Measurements from ENCODE around the gene ITPR1.
"Not testable (repeated sequence)": the region's sequence is repeated elsewhere in the genome, so short reads cannot be mapped to it uniquely, and the experiment has no call there.

Gene ITPR1

DNA sequence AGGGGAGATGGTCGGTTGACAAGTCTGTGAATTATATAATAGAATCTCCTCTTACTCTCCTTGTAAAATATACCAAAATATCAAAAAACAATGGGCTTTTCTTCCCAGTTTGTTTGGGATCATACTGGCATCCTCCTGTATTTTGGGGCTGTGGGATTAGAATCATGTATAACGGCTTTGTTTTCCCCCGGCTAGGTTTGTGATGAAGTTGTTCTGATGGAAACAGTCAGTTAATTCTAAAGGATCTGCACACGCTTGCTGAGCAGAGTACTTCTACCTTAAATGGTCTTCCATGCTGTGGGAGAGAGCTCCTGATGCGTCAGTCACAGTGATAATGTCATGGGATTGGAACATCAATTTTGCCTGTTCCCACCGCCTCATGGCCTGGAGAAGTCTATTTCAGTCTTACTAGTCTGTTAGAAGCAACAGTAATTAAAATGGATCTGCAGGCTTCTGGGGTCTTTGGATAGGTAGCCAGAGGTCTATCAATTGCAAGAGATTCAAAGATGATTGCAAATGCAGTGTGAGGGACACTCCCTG, 81.3 kb downstream of the ITPR1 start:
- DNase-seq = no peak

DNA sequence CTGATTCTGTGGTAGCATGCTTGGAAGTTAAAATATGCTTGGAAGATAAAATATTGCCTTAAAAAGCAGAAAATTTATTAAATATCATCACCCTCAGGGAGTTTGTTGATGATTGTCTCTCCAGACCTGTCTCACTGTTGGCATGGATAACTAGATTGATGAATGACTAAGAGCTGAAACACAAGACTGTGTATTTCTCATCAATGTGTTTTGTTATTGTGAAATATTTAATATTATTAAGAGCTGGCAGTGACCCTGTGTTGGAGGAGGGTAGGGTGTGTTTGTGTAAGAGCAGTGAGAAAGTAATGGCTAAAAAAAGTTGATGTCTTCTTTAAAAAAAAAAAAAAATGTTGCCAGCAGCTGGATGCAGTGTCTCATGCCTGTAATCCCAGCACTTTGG, 82.2 kb downstream of the ITPR1 start:
- DNase-seq = no peak

DNA sequence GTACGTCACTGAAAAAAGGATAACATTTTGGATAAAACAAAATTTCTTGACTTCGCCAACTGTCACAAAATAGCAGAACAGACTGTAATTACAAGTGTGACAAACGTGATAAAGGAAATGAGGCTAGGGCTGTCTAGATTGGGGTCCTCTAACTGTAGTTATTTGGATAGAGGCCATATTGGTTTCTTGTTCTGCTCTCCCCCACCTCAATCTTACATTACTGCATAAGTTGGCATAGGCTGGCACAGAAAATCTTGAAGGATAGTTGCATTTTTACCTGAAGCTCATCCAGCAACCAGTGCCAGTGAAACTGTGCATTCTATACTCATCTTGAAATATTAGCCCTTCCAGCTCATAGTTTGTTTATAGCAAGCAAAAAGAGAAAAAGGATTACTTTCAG, 84.6 kb downstream of the ITPR1 start:
- no peak for DNase-seq

DNA sequence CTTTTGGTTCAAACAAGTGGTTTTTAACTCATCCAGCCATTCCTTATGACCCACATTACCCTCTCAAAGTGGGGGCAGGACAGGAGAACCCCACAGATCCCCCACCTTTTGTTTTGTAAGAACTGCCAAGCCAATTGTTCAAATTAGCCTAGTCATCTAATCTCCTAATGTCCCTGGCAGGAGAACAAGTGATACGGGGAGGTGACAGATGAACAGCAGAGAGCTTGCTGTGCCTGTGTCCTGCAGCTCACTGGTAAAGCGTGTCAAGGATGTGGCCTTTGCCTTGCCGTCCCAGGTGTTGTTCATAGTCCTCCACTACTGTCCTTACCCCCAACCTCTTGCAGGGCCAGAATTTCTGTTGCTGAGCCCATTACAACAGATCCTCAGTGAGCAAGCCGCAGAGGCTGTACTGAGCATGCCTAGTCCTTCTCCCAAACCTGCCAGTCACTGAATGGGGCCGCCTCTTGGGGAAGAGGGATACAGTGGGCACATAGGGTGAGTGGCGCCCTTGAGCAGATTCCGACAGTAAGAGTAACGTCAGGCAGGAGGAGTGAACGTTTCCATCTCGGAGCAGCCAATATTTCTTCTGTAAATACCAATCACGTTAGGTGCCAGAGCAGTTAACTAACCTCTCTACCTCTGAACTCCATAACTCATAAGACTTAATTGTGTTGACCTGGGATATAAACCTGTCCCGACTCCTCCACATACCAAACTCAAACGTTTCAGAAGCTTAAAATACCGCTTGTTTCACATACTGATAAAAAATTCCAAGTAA, 87.4 kb downstream of the ITPR1 start:
- DNase-seq = no peak

DNA sequence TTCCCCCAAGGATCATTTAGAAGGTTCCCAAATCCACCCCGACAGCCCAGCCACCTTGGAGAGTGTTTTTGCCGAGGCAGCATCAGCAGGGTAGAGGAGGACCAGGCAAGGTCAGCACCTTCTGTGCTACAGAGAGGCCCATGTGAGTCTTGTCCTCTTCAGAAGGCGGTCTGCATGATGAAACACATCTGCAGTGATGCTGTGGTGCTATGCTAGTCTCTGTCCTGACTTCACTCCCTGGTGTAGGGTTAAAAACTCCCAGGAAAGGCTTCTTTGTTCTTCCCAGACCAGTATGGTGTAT, 87.9 kb downstream of the ITPR1 start:
- no peak for DNase-seq

DNA sequence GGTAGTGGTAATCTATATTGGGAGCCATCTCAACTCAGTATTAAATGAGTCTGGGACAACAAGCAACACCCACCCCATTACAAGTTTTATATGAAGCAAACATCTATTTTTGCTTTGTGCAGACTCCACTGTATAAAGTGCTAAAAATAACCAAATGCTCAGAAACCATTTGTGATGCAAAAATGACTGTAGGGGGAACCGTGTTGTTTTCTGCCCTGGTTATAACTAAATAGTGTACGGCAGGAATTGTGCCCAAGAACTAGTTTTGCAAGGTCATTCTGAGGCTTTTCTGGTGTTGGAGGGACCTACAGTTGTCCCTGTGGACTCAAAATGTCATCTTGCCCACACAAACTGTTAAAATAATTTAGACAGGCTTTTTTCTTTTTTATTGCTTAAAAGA, 88.3 kb downstream of the ITPR1 start:
- no peak for DNase-seq

DNA sequence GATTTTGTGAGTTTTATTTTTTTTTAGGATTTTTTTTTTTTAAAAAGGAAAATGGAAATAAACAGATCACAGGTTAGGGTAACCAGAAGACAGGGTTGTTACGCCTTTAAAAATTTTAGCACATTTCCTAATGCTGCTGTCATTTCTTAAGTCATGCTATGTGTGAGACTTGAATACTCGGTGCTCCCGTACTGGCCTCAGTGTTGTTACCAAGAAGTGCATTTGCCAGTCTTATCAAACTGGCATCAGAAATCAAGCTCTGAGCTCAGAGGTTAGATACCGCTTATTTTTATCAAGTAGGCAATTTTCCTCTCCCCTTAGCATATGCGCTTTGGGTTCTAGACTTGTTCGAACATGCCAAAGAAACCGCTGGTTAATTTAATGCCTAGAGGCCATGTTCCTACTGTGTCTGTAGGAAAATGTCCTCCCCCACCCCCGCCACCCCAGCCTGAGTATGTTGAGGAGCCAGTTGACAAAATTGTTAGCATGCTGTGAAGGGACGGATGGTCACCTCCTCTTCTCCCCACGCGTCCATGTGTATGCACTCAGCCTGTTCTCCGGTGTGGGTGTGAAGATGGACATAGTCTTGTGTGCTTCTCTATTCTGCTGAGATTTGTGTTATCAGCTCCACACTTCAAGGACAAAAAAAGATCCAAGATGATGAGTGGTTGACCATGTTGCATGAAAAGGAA, 88.9 kb downstream of the ITPR1 start:
- no peak for DNase-seq

DNA sequence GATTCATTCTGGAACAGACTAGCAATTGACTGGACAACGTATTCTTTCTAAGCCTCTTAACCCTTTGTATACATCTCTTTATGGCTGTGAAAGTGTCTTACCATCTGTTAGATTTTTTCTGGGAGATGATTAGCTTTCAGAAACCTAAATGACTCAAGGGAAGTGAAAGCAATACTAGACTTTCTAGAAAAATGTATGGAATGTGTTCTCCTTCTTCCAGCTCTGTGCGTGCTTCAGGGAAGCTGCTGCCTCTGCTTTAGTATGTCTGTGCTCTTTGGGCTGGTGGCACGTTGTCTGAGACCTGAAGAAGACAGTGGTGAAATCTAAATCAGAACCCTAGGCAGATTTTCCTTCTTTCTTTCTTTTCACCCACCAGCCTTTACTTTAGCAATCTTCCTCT, 89.5 kb downstream of the ITPR1 start:
- DNase-seq = no peak

DNA sequence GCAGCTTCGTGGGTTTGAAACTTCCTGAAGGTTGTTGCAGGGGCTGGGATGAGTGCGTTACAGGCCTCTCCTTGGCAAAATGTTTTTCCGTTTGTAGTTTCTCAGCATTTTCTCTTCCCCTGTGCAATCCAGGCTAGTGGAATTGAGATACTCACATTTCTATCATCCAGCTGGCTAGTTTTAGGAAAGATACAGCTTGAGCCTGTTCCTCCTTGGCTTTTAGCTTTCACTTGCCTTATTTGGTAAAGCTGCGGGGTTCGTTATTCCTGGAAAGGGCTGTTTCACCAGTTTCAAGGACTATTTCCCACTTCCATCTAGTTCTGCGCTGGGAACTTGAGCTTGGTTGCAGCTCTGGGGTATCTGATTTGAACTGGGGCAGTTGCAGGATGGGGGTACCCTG, 90.3 kb downstream of the ITPR1 start:
- no peak for DNase-seq

DNA sequence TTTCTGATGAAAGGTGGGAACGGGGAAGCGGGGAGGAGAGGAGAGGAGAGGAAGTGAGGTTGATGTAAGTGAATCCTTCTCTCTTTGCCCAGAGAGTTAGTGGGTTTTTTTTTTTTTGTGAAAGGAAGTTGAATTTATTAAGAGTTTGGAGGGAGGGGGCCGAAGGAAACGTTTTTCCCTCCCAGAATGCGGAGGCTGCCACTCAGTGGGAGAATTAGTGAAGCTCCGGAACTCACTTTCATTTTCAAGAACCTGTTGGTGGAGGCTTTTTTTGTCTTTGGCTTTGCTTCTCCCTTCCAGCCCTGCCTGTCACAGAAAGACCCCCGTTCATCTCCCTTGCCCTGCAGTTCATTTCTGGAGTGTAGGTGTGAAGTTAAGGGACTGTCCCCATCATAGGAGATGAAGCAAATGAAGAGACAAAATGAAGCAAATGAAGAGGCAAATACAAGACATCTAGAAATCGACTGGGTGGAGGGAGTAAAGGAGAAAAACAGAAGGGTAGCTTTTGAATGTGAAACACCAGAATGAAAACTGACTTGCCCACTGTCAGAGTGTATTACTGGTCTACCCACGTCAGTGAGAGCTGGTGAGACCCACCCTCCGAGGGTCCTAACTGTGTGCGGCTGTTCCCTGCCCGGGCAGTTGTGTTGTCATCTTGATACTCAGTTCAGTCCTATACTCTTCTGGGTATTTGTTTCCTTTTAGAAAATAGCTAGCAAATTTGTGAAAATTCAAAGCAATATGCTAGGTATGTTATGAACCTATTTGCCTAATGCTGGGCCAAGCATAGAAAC, 91.5 kb downstream of the ITPR1 start:
- peak; percentile 10 for DNase-seq

DNA sequence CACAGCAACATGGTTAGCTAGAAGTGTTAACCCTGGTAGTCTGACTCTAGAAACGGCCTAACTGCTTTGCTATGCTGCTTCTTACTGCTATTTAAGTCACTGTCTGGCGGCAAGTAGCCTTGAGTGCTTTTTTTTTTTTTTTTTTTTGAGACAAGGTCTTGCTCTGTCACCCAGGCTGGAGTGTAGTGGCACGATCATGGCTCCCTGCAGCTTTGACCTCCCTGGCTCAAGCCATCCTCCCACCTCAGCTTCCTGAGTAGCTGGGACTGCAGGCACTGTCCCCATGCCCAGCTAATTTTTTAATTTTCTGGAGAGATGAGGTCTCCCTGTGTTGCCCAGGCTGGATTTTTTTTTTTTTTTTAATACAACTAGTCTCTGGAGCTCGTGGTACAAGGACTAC, 93.2 kb downstream of the ITPR1 start:
- no peak for DNase-seq

DNA sequence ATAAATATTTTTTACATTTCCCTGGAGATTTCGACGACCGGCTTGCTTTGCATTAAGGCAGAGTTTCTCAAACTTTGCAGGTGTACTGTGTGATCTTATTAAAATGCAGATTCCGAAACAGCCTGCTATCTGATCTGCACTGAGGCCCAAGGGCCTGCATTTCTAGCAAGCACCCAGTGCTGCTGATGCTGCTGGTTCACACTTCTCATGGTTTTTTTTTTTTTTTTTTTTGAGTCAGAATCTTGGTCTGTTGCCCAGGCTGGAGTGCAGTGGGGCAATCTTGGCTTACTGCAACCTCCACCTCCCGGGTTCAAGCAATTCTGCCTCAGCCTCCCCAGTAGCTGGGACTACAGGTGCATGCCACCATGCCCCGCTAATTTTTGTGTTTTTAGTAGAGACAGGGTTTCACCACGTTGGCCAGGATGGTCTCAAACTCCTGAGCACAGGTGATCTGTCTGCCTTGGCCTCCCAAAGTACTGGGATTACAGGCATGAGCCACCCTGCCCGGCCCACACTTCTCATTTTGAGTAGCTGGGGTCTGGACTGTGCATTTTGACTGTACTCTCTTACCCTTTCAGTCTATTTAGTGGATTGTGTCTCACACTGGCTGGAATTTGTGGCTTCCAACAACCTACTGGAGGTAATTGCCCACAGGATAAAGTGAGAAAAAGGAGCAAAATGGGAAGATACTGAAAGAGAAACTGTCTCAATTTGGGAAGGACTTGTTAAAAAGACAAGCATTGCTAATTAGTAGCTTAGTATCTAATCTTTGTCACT, 94.1 kb downstream of the ITPR1 start:
- no peak for DNase-seq

DNA sequence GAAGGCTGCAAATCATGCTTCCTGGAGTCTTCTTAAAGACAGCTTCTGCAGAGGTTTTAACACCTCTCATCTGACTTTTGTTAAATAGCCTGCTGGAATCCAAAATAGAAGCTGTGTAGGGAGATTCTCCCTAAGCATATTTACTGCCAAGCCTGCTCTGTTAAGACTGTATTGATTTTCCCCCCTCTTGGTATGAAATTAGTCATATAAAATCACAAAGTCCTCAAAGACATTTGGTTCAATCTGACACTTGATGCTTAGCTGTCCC, 94.6 kb downstream of the ITPR1 start:
- DNase-seq = no peak

DNA sequence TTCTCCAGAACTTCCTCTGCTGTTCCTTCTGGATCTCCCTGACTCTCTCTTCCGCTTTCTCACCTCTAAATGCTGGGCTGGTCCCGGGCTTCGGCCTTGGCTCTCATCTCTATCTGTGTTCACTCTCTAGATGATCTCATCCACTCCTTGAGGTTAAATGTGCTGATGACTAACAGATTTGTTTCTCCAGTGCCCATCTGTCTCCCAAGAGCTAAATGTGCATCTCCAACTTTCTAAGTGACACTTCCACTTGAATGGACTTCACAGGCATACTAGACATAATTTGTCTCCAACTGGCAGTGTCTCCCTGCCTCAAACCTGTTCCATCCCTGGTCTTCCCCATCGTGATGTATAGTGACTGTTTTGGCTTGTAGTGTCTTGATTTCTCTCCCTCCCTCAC, 95.3 kb downstream of the ITPR1 start:
- DNase-seq = no peak

DNA sequence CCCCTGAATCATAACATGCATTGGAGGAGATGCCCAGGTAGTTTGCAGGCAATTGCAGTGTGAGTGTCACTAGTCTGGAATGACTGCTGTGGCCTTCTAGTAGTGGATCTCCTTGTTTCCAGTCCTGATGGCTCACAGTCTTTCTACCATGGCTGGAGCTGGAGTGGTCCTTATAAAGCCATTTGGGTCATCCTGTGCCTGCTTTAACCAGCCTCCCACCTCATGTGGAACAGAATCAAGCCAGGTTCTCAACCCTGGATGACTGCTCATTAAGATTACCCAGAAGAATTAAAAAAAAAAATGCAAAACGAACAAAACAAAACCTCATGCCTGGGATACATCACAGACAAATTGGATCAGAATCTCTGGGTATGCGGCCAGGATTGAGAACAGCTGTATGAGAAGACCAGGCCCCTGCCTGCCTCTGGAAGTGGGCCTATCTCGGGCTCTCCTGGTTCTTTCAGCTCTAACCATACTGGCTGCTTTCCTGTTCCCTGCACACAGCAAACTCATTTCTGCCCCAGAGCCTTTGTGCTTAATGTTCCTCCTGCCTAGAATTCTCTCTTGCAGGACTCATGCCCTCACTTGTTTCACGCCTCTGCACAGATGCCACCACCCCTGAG, 96.4 kb downstream of the ITPR1 start:
- no peak for DNase-seq

DNA sequence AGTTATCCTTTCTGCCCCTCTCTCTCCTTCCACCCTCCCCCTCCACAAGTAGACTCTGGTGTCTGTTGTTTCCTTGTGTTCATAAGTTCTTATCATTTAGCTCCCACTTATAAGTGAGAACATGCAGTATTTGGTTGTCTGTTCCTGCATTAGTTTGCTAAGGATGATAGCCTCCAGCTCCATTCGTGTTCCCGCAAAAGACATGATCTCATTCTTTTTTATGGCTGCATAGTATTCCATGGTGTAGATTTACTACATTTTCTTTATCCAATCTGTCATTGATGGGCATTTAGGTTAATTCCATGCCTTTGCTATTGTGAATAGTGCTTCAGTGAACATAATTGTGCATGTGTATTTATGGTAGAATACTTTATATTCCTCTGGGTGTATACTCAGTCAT, 97.7 kb downstream of the ITPR1 start:
- DNase-seq = not testable (repeated sequence)

DNA sequence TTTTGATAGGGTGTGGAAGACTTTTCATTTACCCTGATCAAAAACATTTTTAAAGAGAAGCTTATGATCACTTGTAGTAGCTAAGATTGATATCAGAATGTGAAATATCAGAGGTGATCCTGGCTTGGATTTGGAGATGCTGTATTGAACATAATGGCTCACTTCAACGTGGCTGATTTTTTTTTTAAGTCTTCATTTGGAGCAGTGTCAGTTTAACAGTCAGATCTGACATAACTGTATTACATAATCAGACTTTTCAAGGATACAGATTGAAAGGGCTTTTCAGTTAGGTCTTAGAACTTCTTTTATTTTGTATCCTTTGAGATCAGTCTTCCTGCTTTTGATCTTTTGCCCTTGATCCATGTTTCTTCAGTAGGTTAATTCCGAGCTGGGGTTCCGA, 98.5 kb downstream of the ITPR1 start:
- no peak for DNase-seq

DNA sequence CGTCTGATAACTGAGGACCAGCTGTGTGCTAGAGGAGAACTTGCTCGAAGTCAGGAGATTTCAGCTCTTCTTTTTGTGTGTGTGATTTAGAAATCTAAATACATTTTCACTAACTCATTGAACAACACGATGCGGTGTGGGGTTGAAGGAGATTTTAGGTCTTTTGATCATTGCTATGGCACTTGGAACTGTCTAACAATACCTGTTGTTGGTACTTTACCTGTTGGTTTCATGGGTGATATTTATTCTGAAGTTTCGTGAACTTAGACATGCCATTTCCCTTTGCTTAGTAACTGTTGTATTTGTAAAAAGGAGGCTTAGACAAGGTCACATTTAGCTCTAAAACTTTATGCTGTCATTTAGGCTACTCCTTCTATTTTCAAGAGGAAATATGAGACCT, 99.9 kb downstream of the ITPR1 start:
- no peak for DNase-seq

DNA sequence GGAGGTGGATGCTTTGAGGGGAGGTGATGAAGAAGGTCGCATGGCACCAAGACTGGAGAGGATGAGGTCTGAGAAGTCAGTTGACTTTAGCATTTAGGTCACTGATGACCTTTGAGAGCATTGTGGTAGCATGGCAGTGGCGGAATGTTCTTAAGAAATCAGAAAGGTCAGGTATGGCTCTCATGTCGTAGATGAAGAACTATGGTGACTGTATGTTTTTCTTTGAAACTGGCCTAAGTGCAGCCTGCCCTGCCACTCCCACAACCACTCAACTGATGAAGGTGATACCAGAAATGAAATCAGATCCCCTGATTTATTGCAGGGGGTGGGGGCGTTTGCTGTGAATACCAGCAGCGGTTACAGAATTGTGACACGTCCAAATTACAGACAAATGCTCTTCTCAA, 102.6 kb downstream of the ITPR1 start:
- no peak for DNase-seq

DNA sequence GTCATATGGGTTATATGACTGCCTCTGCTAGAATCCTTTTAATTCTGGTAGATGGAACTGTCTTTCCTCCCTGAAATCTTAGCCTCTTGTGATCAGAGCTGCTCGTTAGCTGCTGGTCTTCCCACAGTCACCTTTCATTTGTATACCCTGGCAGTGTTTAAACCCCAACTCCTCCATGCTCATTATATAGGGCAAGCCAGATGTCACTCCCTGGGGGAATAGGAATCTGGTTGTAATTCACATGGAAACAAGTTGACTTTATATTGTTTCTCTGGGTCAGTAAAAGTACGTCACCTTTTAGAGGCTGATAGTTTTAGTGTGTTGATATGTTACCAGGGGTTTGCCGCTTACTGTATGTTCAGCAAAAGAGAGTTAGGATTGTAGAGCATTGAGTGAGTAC, 103.5 kb downstream of the ITPR1 start:
- no peak for DNase-seq

DNA sequence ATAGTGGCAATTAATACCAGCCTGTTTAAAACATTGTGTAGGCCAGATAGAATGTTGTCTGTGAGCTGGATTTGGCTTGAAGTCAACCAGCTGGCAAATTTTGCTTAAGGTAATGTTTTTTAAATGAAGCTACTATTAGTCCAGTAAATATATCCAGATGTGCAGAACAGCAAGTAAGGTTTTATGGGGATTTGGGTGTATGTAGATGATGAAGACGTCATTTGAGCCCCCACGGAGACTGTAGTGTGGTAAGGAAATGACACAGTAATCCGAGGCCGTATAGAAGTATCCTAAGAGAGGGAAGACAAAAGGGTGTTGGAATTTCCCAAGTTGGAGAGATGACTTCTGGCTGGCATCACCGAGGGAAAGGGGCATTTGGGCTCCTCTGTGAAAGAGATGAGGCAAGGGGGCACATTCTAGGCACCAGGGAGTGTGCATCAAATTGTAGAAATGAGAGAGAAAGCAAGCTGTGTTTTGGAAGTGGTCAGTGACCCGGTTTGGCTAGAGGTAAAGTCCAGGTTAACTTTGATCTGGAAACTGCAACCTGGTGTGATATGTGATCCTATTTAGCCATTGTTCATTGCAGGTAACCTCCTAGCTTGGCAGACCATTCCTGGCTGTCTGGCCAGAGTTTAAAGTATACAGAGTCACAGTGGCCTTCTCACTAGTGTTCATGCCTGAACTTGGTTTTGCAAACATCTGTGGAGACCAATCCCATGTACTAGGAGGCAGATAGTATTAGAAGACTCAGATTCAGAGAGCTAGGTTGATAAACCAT, 104.2 kb downstream of the ITPR1 start:
- no peak for DNase-seq

DNA sequence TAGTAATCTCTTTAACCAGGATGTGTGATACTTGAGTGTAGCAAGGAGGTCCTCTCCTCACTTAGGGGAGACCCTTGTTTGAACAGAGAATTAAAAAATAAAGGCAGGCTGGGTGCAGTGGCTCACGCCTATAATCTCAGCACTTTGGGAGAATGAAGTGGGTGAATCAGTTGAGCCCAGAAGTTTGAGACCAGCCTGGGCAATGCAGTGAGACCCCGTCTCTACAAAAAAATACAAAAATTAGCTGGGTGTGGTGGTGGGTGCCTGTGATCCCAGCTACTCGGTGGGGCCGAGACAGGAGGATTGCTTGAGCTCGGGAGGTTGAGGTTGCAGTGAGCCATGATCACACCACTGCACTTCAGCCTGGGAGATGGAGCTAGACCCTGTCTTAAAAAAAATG, 105.1 kb downstream of the ITPR1 start:
- not testable (repeated sequence) for DNase-seq
